GM18517 (cell line): Measurements from ENCODE around the gene CRAMP1.

Source experiments
- ATAC-seq: cut with Tn5 transposase; IDR thresholded peaks from one replicate; pipeline ENCODE4 v1.9.1; 2021; ENCODE audit warnings: mild to moderate bottlenecking, moderate library complexity; ENCODE audit not compliant: unreplicated experiment

CRAMP1 gene

GRCh38 chr16:1633310-1633709 is 21.1 kb downstream of the CRAMP1 start:
- ATAC-seq: no peak

GRCh38 chr16:1634541-1634940 is 22.4 kb downstream of the CRAMP1 start:
- no peak for ATAC-seq

- ATAC-seq: no peak
Observed at GRCh38 chr16:1635070-1635469, 22.9 kb downstream of the CRAMP1 start.

- no peak for ATAC-seq
Observed at GRCh38 chr16:1637526-1637925, 25.4 kb downstream of the CRAMP1 start.

- ATAC-seq: no peak
Observed at GRCh38 chr16:1638757-1639156, 26.6 kb downstream of the CRAMP1 start.

- ATAC-seq: no peak
Observed at GRCh38 chr16:1639282-1639681, 27.1 kb downstream of the CRAMP1 start.

GRCh38 chr16:1639860-1640259 is 27.7 kb downstream of the CRAMP1 start:
- no peak for ATAC-seq

GRCh38 chr16:1640261-1640941 is 28.2 kb downstream of the CRAMP1 start:
- no peak for ATAC-seq

GRCh38 chr16:1641261-1641660 is 29.1 kb downstream of the CRAMP1 start:
- no peak for ATAC-seq

- no peak for ATAC-seq
Observed at GRCh38 chr16:1642148-1642547, 30.0 kb downstream of the CRAMP1 start.

GRCh38 chr16:1642753-1643152 is 30.6 kb downstream of the CRAMP1 start:
- no peak for ATAC-seq

- no peak for ATAC-seq
Observed at GRCh38 chr16:1643521-1643920, 31.4 kb downstream of the CRAMP1 start.

- ATAC-seq: no peak
Observed at GRCh38 chr16:1645914-1646525, 33.9 kb downstream of the CRAMP1 start.

GRCh38 chr16:1647856-1648255 is 35.7 kb downstream of the CRAMP1 start:
- ATAC-seq: no peak

GRCh38 chr16:1650131-1650530 is 38.0 kb downstream of the CRAMP1 start:
- ATAC-seq: no peak

GRCh38 chr16:1651094-1651973 is 39.2 kb downstream of the CRAMP1 start:
- no peak for ATAC-seq

GRCh38 chr16:1651974-1652312 is 39.8 kb downstream of the CRAMP1 start:
- ATAC-seq: no peak

- ATAC-seq: no peak
Observed at GRCh38 chr16:1653023-1653422, 40.9 kb downstream of the CRAMP1 start.

GRCh38 chr16:1654505-1655268 is 42.5 kb downstream of the CRAMP1 start:
- no peak for ATAC-seq

GRCh38 chr16:1655269-1655807 is 43.2 kb downstream of the CRAMP1 start:
- no peak for ATAC-seq
